HG03520 (cell line): ENCODE data around the gene PPP1R36.
A peak's percentile ranks its signal among the peaks of the same experiment; 100 is the strongest.
"Not testable (repeated sequence)": the region's sequence is repeated elsewhere in the genome, so short reads cannot be mapped to it uniquely, and the experiment has no call there.

Source experiments
- ATAC-seq: cut with Tn5 transposase; IDR thresholded peaks from one replicate; pipeline ENCODE4 v1.9.1; 2021; ENCODE audit warnings: mild to moderate bottlenecking, moderate library complexity; ENCODE audit not compliant: unreplicated experiment

PPP1R36 gene

GRCh38 chr14:64517667-64518066 is 32.1 kb upstream of the PPP1R36 start:
- not testable (repeated sequence) for ATAC-seq

- ATAC-seq = no peak
Observed at GRCh38 chr14:64518229-64518628, 31.5 kb upstream of the PPP1R36 start.

- ATAC-seq = no peak
Observed at GRCh38 chr14:64520699-64521098, 29.1 kb upstream of the PPP1R36 start.

GRCh38 chr14:64522591-64523355 is 27.0 kb upstream of the PPP1R36 start:
- no peak for ATAC-seq

- no peak for ATAC-seq
Observed at GRCh38 chr14:64525354-64525753, 24.4 kb upstream of the PPP1R36 start.

- ATAC-seq = no peak
Observed at GRCh38 chr14:64531567-64531966, 18.2 kb upstream of the PPP1R36 start.

- no peak for ATAC-seq
Observed at GRCh38 chr14:64536488-64537245, 13.1 kb upstream of the PPP1R36 start.

GRCh38 chr14:64540208-64541202 is 9.3 kb upstream of the PPP1R36 start, which contains the start of gene HSPA2:
Gene HSPA2 (plus strand): TSS chr14:64540741. CDS start chr14:64540850, 109 bp downstream.
- peak; percentile 93 for ATAC-seq

- ATAC-seq = no peak
Observed at GRCh38 chr14:64541261-64541971, 8.3 kb upstream of the PPP1R36 start.

- ATAC-seq = no peak
Observed at GRCh38 chr14:64541972-64542835, 7.6 kb upstream of the PPP1R36 start.

- no peak for ATAC-seq
Observed at GRCh38 chr14:64542836-64543201, 6.9 kb upstream of the PPP1R36 start.

- no peak for ATAC-seq
Observed at GRCh38 chr14:64544607-64545312, 5.0 kb upstream of the PPP1R36 start.

GRCh38 chr14:64549016-64549415 is 745 bp upstream of the PPP1R36 start:
- ATAC-seq = no peak

- no peak for ATAC-seq
Observed at GRCh38 chr14:64550621-64551333, 1.0 kb downstream of the PPP1R36 start.

GRCh38 chr14:64554556-64554955 is 4.8 kb downstream of the PPP1R36 start:
- no peak for ATAC-seq

- no peak for ATAC-seq
Observed at GRCh38 chr14:64556526-64556925, 6.8 kb downstream of the PPP1R36 start.

- ATAC-seq = not testable (repeated sequence)
Observed at GRCh38 chr14:64558216-64558615, 8.5 kb downstream of the PPP1R36 start.

- ATAC-seq = no peak
Observed at GRCh38 chr14:64561631-64562030, 11.9 kb downstream of the PPP1R36 start.
